HS-5 (cell line): ENCODE results near the gene CYP2W1.

ENCODE experiments used
- DNase-seq: peaks from one replicate; pipeline ENCODE4 v3.0.0-alpha.2; 2012; ENCODE audit warnings: low read depth

Gene CYP2W1

DNA sequence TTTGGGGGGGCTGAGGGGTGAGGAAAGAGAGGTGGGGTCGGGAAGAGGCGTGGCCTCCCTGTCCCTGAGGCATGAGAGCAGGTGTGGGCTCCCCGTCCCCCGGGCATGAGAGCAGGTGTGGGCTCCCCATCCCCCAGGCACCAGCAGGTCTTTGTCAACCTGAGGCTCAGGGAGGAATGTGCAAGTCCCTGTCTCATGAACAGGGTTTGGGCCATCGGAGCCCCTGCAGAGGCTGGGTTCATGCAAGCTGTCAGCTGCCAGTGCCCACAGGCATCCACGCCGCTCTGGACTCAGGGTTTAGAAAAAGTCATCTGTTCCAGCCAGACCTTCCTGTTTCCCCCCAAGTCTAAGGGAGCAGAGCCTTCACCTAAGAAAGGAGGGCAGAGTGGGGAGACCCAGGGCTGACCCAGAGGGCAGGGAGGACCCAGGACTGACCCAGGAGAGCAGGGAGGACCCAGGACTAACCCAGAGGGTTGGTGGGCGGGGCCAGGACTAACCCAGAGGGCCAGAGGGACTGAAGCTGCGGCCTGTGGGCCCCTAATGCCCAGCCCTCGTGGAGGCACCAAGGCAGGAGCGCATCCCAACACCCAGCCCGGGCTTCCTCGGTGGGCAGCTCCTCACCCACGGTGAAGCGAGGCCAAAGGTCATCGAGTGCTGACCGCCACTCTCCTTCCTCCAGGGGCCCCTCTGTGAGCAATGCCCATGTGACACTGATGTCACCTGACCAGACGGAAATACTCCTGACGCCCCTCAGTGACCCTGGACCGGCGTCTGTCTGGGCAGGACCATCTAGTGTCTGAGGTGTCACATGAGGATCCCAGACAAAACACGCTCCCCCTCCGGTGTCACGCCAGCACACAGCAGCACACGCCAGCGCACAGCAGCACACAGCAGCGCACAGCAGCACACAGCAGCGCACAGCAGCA, 32.5 kb downstream of the CYP2W1 start:
- DNase-seq = no peak

DNA sequence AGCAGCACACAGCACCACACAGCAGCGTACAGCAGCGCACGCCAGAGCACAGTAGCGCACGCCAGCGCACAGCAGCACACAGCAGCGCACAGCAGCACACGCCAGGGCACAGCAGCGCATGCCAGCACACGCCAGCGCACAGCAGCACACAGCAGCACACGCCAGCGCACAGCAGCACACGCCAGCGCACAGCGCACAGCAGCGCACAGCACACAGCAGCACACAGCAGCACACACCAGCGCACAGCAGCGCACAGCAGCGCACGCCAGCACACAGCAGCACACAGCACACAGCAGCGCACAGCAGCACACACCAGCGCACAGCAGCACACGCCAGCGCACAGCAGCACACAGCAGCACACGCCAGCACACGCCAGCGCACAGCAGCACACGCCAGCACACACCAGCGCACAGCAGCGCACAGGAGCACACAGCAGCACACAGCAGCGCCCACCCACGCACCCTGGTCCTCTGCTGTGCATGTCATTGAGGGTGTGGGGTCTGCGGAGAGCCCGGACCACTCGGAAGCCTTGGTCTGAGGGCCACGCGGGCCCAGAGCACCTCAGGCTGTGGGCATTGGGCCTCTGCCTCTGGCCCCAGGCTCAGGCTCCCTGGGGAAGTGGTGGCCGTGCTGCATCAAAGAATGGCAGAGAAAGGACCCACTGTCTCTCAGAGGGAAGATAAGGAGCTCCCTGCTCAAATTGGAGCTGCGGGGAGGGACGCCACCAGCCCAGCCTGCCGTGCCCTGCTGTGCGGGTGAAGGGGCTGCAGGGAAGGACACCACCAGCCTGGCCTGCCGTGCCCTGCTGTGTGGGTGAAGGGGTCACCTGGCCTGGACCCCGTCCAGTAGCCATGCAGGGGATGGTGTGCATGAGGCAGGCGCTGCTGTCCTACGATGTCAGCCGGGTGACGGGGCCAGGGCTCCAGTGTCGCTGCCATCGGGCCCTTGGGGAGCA, 33.9 kb downstream of the CYP2W1 start:
- no peak for DNase-seq

DNA sequence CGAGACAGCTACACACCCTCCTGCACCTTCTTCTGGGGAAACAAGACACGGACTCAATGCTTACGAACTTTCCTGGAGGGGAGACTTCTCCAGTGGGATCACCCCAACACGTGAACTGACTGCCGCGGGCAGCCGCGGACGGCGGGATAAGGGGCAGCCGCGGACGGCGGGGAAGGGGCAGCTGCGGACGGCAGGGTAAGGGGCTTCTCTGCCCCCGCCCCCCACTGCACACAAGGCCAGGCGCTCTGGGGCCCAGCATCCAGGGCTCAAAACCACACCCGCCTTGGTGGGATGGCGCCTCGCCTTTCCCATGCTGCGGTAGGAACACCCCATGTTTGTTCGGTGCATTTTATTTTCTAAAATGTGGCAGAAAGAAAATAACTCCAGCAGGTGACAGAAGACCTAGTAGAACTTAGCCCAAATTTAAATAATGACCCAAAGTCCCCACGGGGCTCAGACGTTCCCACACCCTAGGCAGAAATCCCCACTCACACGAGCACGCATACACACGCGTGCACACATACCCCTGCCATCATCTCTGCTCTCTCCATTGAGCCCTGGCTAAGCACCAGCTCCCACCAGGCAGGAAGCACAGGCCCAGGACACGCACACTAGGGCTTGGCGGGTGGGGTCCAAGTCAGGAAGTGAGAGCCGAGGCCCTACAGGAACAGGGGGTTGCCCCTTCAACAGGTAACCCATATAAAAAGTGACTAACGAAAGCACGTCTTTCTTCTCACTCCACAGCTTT, 34.8 kb downstream of the CYP2W1 start:
- no peak for DNase-seq

DNA sequence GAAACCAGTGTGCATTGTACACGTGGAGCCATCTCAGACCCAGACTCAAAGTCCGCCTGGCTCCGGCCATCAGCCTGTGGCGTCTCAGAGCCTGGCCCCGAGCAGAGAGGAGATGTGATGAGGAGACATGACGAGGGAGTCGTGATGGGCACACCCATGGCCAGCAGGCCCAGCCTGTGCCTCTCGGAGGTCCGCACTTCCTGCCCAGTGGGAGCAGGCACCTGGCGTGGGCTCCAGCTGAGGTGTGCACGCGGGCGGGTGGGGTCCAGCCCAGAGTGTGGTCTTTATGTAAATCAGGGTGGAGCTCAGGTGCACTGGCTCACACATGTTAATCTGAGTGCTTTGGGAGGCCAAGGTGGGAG, 35.3 kb downstream of the CYP2W1 start:
- DNase-seq = no peak

DNA sequence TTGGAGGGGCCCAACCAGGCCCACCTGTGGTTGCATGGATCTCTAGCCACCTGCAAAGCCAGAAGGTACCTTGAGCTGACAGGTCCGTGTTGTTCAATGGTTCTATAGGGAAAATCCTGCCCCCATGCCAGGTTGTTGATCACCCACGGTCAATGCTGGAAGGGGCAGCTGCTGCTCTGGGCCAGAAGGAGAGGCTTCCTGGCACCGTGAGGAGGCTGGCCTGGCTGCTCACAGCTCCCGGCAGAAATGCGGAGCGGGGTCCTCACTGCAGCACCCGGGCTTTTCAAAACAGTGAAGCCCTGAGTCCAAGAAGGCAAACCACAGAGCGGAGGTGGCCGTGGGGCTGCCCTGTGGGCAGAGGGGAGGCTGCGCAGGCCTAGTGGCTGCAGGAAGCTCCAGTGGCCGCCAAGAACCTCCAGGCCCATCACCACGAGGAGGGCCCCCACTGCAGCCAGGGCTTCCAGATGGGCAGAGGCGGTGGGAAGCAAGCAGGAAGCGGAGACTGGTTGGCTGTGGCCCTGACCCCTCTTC, 36.3 kb downstream of the CYP2W1 start:
- no peak for DNase-seq

DNA sequence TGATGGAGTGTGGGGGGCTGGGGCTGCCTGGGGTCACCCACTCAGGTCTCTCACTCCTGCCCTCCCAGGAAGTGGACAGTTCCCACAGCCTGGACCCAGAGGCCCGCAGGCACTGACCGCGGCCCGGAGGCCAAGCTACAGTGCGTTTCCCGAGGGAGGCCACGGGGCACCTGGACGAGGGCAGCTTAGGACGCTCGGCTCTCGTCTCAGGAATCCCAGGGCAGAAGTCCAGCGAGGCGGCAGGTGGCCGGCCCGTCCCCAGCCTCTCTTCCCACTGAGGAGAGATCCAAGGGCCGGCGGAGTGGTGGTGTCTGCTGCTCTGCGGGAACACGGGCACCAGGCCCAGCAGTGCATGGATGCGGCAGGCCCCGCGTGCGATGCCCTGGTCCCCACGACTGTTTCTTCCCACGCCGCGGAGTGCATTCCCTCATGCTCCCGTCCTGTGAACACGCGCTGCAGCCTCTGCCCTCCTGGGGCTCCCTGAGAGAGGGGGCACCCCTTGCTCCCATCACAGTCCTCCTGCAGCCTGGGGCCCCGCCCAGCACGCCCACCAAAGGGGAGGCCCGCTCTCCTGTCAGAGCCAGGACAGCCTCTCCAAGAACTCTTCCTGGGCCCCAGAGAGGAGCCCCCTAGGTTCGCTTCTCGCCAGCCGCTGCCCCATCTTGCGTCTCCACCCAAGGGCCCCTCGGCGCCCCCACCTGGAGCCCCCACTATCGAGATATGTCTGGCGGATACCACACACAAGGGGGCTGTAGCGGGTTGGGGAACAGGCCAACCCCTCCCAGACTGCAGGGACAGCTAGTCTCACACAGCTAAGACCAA, 37.0 kb downstream of the CYP2W1 start:
- no peak for DNase-seq

DNA sequence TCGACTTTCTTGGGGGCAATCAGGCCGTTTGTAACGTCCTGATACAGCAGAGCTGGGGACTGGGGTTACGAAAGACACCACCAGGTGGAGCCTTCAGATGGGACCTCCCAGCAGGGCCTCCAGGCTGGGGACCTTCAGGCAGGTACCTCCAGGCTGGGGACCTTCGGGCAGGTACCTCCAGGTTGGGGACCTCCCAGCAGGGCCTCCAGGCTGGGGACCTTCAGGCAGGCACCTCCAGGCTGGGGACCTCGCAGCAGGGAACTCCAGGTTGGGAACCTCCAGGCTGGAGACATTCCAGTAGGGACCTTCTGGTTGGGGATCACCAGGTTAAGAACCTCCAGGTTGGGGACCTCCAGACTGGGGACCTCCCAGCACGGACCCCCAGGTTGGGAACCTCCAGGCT, 37.9 kb downstream of the CYP2W1 start:
- no peak for DNase-seq

DNA sequence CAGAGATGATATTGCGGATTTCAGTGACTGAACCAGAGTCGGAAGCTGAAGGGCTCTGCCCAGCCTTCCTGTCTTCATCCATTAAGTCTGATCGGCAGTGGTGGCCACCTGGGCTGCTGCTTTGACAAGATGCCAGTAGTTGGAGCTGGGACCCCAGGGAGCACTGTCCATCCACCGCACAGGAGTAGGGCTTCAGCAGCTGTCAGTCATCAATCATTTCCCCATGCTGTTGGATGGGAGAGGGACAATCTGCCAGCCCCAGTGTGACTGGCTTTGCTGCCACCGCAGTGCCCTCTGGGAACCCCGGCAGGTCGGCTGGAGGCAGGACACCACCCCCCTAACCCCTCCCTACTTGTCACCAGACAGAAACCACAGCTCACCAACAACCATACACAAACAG, 38.4 kb downstream of the CYP2W1 start:
- no peak for DNase-seq

DNA sequence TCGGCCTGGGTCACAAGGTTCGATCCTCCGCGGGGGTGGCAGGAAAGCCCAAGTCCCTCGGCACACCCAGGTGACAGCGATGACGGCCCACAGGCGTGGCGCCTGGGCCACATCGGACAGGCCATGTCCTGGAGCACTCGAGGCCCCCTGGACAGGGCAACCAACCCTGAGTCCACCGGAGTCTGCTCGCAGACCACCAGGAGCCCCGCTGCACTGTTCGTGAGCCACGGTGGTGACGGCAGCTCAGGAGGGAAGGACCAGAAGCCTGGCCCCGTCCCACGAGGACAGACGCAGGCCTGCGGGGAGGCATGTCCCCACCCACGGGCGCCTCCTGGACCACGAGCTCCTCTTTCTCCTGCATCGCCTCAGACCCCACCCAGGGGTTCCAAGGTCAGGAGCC, 39.0 kb downstream of the CYP2W1 start:
- DNase-seq = no peak

DNA sequence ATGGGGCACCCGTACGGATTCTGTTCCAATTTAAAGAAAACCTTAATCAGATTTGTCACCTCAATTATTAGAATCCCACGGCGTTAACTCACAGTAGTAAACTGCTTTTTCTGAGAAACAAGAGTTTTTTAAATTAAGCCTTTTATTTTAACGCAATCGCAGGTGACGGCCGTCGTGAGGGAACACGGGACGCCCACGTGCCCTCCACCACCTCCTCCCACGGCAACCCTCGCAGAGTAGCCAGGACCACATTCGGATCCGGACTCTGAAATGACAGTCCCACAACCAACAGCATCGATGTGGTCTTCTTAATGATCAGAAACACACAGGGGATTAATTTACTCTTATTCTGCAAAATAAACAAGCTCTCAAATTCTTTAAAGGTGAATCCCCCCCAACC, 39.4 kb downstream of the CYP2W1 start:
- DNase-seq = no peak

DNA sequence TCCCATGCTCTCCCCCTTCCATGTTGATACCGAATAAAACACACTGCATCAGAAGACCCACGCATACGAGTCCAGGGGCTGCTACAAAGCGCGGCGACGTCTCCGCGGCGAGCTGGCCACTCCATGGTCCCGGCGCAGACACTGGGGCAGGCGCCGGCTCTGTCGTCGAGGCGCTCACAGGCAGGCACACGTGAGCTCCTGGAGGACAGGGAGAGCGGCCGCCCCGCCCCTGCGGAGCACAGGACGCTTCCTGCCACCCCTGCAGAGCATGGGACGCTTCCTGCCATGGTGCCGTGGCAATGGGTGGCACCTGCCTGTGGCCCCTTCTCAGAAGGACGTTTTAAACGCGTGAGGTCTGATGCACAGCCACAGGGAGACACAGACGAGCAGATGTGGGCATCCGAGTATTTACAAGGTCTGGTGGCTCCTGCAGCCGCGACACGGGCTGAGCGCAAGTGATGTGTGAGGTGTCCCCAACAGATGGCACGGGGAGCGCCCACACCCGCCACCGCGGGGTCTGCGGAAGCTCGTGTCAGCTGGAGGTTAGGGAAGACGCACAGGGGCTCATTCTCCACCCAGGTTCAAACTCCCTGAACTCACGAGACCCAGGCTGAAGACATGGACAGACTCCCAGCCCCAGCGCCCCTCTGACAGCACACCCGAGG, 40.0 kb downstream of the CYP2W1 start:
- no peak for DNase-seq

DNA sequence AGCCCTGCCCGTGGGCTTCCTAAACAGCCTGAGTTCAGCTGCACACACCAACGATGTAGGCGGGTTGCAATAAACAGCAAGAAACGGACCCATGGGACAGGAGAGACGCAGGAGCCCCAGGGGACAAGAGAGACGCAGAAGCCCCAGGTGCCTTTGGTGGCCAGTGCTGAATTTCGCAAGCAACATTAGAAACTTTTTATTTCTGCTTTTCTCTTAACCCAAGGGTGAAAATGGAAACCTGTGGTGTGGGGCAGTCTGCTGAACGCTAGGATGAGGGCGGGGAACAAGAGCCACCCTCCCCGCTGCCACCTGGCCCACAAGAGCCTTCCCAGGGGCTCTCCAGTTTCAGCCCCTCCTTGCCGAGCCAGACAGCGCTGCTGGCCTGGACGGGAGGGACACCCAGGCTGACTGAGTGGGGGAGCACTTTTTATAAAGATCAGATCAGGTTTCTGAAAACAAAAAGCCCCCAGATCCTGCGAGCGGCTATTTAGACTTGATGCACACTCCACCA, 41.4 kb downstream of the CYP2W1 start:
- DNase-seq = no peak

DNA sequence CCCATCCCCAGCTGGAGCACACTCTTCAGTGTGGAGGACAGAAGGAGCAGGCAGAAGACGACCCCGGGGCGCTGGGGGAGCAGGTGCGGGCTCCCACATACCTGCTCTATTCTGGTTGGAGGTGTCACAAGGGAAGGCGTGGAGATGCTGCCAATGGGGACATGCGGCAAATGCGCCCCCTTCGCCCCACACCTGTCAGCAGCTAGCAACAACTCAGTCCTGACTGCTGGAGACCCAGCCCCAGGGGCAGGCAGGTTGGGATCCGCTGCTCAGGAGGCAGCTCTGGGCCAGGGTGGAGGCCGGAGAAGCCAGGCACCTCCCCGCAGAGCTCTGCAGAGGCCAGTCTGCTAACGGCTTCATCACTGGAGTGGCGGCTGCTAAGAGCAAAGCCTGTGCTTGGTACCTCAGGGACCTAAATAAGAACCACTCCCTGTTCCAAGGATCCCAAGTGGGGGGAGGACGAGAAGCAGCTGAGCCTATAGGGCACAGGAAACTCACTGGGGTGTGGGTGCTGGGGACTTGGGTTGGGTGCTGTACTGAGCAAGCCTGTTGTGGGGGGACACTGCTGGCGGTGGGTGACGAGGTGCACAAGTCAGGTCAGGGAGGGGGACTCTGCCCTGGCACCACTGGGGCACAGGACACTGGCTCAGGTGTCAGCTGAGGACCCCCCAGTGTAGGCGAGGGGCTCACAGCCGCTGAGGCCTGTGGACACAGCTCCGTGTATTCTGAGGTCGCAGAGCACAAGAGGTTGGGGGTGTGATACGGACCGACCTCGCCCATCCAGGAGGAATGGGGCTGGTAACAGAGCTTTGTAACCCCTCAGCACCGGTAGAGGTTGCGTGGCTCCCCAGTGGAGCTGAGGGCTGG, 42.1 kb downstream of the CYP2W1 start:
- DNase-seq = no peak

DNA sequence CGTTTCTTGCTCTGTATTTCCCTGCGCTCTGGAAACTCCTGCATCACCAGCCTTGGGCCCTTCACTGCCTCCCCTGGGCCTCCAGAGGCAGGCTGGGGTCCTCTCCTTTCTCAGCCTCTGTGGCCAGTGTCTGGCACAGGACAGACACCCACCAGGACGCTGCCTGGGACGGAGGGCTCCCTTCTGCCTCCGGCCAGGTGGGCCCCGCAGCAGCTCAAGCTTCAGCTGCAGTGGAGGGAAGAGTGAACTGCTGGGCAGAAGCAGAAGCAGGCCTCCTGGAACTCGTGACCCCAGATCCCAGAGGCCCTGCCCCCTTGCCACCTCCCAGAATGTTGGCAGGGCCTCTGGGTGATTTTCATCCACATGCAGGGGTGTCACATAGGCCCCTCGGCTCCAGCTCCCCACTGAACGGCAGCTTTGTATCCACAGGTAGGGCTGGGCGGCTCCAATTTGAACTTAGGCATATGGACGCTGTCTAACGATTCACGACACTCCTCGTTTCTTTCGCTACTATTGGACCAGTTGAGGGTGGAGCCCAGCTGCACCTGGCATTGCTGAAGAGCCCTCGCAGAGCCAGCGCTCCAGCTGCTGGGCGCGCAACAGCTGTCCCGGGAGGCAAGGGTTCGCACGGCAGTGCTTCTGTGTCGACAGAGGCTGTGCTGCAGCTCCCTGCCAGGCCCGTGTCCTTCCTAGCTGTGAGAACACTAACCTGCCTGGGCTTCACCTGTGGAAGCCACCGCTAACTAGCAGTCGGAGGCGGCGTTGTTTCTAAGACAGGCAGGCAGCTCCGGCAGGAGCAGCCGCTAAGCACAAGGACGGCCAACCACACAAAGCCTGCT, 43.0 kb downstream of the CYP2W1 start:
- DNase-seq = no peak

DNA sequence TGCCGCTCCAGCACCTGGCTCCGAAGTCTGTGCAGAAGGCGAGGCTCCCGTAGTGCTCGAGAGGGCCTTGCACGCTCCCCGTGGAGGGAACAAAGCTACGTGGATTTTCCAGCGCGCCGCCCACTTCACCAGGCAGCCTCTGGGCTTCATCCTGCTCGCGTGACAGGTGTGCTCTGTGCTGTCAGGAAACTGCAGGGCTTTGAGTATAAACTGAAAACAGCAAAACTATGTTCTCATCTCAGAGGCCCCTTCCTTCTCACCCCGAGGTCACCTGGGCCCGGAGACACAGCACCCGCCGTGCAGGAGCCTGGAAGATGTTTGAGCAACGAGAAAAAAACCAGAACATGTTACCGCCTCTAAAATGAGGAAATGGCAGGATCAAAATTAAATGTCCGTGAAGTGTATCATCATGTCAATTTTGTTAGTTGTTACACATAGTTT, 43.8 kb downstream of the CYP2W1 start:
- no peak for DNase-seq

DNA sequence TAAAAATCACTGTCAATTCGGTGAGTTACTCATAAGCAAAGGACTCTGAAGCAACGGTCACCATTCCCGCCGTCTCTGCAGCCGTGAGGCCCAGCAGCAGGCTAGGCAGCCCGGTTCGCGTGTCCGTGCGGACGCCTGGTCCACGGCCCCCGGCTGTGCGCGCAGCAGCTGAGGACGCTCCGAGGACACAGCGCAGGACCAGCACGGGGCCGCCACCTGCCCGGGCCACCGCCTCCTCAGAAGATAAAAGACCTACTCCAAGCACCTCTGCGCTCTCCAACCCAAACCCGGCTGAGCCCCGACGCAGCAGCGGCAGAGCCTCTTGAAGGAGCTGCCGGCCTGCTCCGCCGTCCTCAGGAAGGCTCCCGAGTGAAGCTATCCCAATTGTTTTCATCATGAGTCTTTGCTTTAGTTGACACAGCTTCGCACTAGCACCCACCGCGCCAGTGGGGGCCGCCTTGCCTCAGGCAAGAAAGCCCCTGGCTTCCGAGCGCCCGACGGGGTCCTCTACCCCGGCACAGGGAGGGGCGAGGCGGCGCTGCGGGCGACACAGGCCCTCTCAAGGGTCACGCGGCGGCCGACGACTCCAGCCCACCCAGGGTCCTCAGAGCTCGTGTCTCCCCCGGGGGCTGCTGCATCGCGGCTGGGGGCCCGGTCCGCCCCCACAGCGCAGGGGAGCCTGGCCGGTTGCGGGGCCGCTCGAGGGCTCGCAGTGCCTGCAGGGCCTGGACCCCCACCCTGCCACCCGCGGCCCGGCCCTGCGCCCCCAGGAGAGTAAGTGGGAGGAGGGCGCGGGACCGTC, 44.5 kb downstream of the CYP2W1 start:
- no peak for DNase-seq

DNA sequence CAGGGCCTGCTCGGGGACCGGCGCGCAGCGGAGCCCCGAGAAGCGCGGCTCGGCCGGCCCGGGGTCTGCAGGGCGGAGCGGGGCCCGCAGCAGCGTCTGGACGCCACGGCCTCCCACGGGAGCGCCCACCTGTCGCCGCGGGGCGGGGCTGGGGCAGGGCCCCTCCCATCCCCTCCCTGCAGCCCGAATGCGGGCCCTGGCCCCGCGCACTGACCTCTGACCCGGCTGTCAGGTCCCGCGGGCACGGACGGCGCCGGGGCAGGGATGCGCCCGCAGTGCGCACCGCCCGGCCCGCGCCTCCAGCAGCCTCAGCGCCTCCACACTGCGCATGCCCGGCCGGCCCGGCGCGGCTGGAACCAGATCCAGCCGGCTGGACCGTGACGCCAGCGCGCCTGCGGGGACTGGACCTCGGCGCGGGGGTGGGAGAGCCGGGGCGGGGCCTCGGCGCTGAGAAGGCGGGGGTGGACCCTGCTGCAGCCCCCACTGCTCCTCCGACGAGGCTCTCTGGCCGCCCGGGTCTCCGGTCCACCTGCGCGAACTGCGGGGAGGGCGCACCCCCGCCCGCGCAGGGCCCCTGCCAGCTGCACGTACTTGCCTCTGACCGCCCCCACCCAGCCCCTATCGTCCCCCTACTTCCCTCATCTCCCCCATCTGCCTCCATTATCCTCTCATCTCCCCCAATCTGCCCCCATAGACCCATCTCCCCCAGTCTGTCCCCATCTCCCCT, 45.2 kb downstream of the CYP2W1 start:
- no peak for DNase-seq
